Heart left ventricle (tissue), 13 donors: Measurements from ENCODE around the gene NEUROG2.

ENCODE experiments used
- POLR2A ChIP-seq, 2 donors: fragments of 450-650 bp; IDR thresholded peaks; one replicate each; pipeline ENCODE4 v1.6.1; 2017; ENCODE audit warnings: antibody characterized with exemption in 2 of 2, mild to moderate bottlenecking in 2 of 2, moderate library complexity in 2 of 2
- TF ChIP-seq, protein P1 (sequence below), 12 donors: fragments of 200-600 bp; sonication (generic) in 4 of 12; IDR thresholded peaks; one replicate each; pipeline versions ENCODE4 v1.5.0 to v1.8.0; 2018 to 2022; ENCODE audit warnings: antibody characterized with exemption in 12 of 12, mild to moderate bottlenecking in 5 of 12
- donor health status: ischemic (EF 13 %, LVEDD 7.1; RV severe dilation, severe dysfunction).
- donor health status: DM: no; HTN: yes; CAD: no.
- donor health status: DM: no; HTN: no; CAD: no.
- donor health status: ischemic (EF 25% LVEDD 6.9; RV normal size, moderate dysfunction).
- donor health status: ischemic (EF 25% LVEDD 5.7; RV mildly dilated, moderate dysfunction).
- donor health status: ischemic (EF 35%, LVEDD 5.7; RV mildly dilated, moderate dysfunction).
- donor health status: nonischemic (EF 11% LVEDD 7.7; RV severe dilation, severe dysfunction).
- donor health status: DM: yes; HTN: yes; CAD: no.
- donor health status: PGD.
- donor health status: ischemic (EF 29% LVEDD 5.4; RV normal size, mild dysfunction).
- donor health status: nonischemic (EF 23%, LVEDD 6.1; RV moderate dilation, normal function).

DNA sequence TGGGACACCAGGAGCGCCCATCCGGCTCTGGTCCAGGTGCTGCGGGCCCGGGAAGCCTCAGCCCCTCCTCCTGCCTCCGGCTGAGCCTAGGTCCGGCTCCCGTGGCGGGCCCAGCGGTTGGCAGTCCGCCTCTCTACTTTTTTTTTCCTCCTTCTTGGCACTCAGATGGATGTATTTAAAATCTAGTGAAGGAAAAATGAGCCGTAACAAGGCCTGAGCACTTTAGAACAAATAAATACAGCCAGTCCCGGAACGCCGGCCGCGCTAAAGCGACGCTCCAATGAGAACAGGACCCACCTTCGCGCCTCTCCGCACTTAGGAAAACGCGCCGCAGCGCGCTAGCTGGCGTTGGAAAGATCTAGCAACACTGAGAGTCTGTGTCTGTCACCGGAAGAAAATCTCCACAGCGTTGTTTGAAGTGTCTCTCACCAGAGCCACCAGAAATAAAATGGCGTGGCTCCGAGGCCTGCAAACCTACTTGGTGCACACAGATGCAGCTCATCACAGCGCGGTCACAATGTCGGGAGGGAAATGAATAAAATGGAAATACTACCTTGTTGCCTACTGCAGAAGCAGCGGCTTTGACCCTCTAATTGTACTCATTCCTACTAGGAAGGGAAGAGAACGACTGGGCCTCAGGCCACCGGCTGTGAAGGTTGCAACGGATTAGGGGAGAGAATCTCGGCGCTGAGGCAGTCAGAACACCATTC, 4.7 kb downstream of the NEUROG2 start:
- TF ChIP-seq, protein P1, sequence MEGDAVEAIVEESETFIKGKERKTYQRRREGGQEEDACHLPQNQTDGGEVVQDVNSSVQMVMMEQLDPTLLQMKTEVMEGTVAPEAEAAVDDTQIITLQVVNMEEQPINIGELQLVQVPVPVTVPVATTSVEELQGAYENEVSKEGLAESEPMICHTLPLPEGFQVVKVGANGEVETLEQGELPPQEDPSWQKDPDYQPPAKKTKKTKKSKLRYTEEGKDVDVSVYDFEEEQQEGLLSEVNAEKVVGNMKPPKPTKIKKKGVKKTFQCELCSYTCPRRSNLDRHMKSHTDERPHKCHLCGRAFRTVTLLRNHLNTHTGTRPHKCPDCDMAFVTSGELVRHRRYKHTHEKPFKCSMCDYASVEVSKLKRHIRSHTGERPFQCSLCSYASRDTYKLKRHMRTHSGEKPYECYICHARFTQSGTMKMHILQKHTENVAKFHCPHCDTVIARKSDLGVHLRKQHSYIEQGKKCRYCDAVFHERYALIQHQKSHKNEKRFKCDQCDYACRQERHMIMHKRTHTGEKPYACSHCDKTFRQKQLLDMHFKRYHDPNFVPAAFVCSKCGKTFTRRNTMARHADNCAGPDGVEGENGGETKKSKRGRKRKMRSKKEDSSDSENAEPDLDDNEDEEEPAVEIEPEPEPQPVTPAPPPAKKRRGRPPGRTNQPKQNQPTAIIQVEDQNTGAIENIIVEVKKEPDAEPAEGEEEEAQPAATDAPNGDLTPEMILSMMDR (IDR thresholded peaks at IDR 0.05): no peak
- no peak for TF ChIP-seq POLR2A (IDR thresholded peaks at IDR 0.05)
